ENCODE results near the gene KRTAP10-3. TPM values are rescaled to one million over a fixed set of nuclear protein-coding genes. Genes with fewer than 3 reads are reported as not detected.
"Not testable (repeated sequence)": the region's sequence is repeated elsewhere in the genome, so short reads cannot be mapped to it uniquely, and the experiment has no call there.

The KRTAP10-3 gene
- total RNA-seq, 1 donor from 2014 or later: not detected

DNA sequence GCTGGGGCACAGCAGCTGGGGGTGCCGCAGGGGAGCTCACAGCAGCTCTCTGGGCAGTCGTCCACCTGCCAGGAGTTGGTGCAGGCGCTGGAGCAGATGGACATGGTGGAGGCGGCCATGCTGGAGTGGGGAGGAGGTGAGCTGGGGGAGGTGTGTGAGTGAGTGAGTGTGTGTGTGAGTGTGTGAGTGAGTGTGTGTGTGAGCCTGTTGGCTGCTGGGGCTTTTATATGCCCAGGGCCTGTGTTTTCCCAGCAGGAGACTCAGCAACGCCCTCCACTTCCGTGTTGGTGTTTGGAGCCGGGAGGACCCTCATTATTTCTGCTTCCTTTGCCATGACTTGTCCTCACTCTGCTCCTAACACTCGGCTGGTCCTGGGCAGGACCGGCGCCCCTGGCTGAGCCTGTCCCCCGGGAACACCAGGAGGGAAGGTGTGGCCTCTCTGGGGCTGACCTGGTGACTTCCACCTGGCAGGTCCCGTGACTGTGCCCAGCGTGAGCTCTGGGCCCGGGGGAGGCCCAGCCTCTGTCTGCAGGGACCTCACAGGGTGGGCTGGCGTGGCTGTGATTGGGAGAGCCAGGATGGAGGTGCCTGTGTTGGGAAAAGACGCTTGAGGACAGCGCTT, 7.1 kb downstream of the KRTAP10-3 start, which contains the start of gene KRTAP10-2:
TSS of gene KRTAP10-2 (minus strand) at position 166 of the 622 bp plus-strand sequence. CDS start at position 119, 47 bp downstream.
- H3K4me3 Mint-ChIP-seq (ENCODE audit: unreplicated experiment): peak within 1 kb of the TSS; percentile 47
- peak within 1 kb of the TSS; percentile 86 for H3K27ac Mint-ChIP-seq (ENCODE audit: unreplicated experiment)
- peaks cover 19% of the 10 kb centered on the region for H3K27me3 Mint-ChIP-seq (ENCODE audit: unreplicated experiment)
- TF ChIP-seq CTCF (IDR thresholded peaks at IDR 0.05; ENCODE audit: partially characterized antibody, unreplicated experiment): no peak
- peaks cover 22% of the 10 kb centered on the region for H3K9me3 Mint-ChIP-seq (ENCODE audit: unreplicated experiment)
- H3K4me1 Mint-ChIP-seq (ENCODE audit: low read depth, unreplicated experiment): peaks cover 16% of the 10 kb centered on the region
- H3K36me3 Mint-ChIP-seq (ENCODE audit: unreplicated experiment): peaks cover 10% of the 10 kb centered on the region
- DNase-seq: no peak

- H3K27ac Mint-ChIP-seq (ENCODE audit: unreplicated experiment): peak overlapping the region; percentile 86
- H3K4me1 Mint-ChIP-seq (ENCODE audit: low read depth, unreplicated experiment): peaks cover 16% of the 10 kb centered on the region
- peaks cover 10% of the 10 kb centered on the region for H3K36me3 Mint-ChIP-seq (ENCODE audit: unreplicated experiment)
- H3K4me3 Mint-ChIP-seq (ENCODE audit: unreplicated experiment): peak overlapping the region; percentile 47
- DNase-seq: no peak
- H3K9me3 Mint-ChIP-seq (ENCODE audit: unreplicated experiment): peaks cover 22% of the 10 kb centered on the region
- TF ChIP-seq CTCF (IDR thresholded peaks at IDR 0.05; ENCODE audit: partially characterized antibody, unreplicated experiment): no peak
- peaks cover 19% of the 10 kb centered on the region for H3K27me3 Mint-ChIP-seq (ENCODE audit: unreplicated experiment)
These were observed 7.8 kb downstream of the KRTAP10-3 start for GRCh38 chr21:44550807-44551206.

DNA sequence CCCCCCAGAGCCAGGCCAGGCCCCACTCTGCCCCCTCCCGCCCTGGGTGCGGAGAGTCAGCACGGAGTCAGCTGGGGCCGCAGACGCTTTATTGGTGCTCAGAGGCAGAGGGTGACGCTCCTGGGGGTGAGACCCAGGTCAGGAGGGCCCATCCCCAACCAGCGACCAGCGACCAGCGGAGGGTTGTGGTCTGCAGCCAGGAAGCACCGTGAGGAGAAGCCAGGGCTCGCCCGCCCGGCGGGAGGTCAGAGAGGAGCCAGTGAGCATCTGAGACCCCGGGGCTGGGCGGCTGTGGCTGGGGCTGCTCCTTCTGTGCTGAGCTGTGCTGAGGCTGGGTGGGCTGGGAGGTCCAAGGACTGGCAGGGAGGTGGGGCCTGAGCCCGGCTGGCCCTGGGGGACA, 8.3 kb downstream of the KRTAP10-3 start:
- Mint-ChIP-seq H3K9me3 (ENCODE audit: unreplicated experiment) (peaks cover 22% of the 10 kb centered on the region), H3K4me1 (ENCODE audit: low read depth, unreplicated experiment) (peaks cover 16% of the 10 kb centered on the region), H3K36me3 (ENCODE audit: unreplicated experiment) (peaks cover 10% of the 10 kb centered on the region), H3K27me3 (ENCODE audit: unreplicated experiment) (peaks cover 19% of the 10 kb centered on the region), H3K27ac (ENCODE audit: unreplicated experiment) (peak overlapping the region; percentile 86)
- DNase-seq: peak; percentile 50
- not testable (repeated sequence) for H3K4me3 Mint-ChIP-seq (ENCODE audit: unreplicated experiment)

- peak; percentile 61 for DNase-seq
- H3K4me1 Mint-ChIP-seq (ENCODE audit: low read depth, unreplicated experiment): peaks cover 16% of the 10 kb centered on the region
These were observed 8.9 kb downstream of the KRTAP10-3 start for GRCh38 chr21:44549525-44550211.

GRCh38 chr21:44548922-44549321, 9.7 kb downstream of the KRTAP10-3 start:
- H3K4me3 Mint-ChIP-seq (ENCODE audit: unreplicated experiment): peak overlapping the region; percentile 53
- TF ChIP-seq CTCF (IDR thresholded peaks at IDR 0.05; ENCODE audit: partially characterized antibody, unreplicated experiment): no peak
- H3K4me1 Mint-ChIP-seq (ENCODE audit: low read depth, unreplicated experiment): peaks cover 16% of the 10 kb centered on the region
- peaks cover 21% of the 10 kb centered on the region for H3K9me3 Mint-ChIP-seq (ENCODE audit: unreplicated experiment)
- DNase-seq: no peak
- peak overlapping the region; percentile 52 for H3K27ac Mint-ChIP-seq (ENCODE audit: unreplicated experiment)
- peaks cover 10% of the 10 kb centered on the region for H3K36me3 Mint-ChIP-seq (ENCODE audit: unreplicated experiment)
- peaks cover 19% of the 10 kb centered on the region for H3K27me3 Mint-ChIP-seq (ENCODE audit: unreplicated experiment)

More at GRCh38 chr21:44549525-44550211, 8.9 kb downstream of the KRTAP10-3 start:
- peak overlapping the region; percentile 52 for H3K27ac Mint-ChIP-seq (ENCODE audit: unreplicated experiment)
- peaks cover 19% of the 10 kb centered on the region for H3K27me3 Mint-ChIP-seq (ENCODE audit: unreplicated experiment)
- peak overlapping the region; percentile 31 for H3K4me3 Mint-ChIP-seq (ENCODE audit: unreplicated experiment)
- peaks cover 10% of the 10 kb centered on the region for H3K36me3 Mint-ChIP-seq (ENCODE audit: unreplicated experiment)
- no peak for TF ChIP-seq CTCF (IDR thresholded peaks at IDR 0.05; ENCODE audit: partially characterized antibody, unreplicated experiment)
- peaks cover 21% of the 10 kb centered on the region for H3K9me3 Mint-ChIP-seq (ENCODE audit: unreplicated experiment)

Measured in glutamatergic neuron (in vitro differentiated cells).